ENCODE measurements around the gene CRB3. TPM values are rescaled to one million over a fixed set of nuclear protein-coding genes. Genes with fewer than 3 reads are reported as not detected.

CRB3 gene
- total and polyA plus RNA-seq, 2 of the 13 experiments (the other 11 are each of a cell fraction or from before 2014, with no cell fraction given) = 10.6 to 25.6 TPM

DNA sequence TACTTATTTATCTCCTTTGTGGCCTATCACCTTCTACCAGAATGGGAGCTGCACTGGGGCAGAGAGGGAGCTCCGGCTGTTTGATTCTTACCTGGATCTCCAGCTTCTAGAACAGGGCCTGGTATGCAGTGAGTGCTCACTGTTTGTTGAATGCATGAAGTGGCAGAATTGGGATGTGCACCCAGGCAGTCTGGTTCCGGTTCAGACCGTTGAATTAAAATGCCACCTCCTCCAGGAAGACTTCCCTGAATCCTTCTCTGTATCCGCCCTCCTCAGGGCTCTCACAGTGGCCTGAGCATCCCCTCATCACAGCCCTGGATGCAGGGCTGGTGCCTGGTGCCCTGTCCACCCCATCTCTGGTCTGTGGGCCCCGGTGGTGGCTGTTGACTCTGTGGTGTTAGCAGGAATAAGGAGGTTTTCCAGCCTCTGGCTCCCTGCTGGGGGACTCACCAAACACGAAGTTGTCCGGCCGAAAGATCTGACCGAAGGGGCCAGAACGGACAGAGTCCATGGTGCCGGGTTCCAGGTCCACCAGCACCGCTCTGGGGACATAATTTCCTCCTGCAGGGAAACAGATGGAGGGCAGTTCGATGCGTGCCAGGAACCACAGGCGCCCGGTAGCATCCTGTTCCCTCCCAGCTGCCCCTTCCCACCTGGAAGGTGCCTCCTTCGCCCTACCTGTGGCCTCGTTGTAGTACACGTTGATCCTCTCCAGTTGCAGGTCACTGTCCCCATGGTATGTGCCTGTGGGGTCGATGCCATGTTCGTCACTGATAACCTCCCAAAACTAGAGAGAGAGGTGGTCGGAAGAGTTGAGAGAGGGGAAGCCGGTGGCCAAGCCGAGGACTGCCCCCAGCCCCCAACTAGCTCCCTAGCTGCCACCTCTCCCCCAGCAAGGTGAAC, 37.0 kb downstream of the CRB3 start:
- Histone ChIP-seq H3K27me3 (ENCODE audit: control insufficient read depth in 1 of 2, insufficient read depth in 2 of 2, low read length in 2 of 2) (peaks cover 3 to 34% of the 10 kb centered on the region in 2 experiments), H3K4me1 (ENCODE audit: insufficient read depth, low read length) (0 out of 2 replicates have a peak, but pooled peaks cover 4% of the 10 kb centered on the region), H3K9ac (ENCODE audit: insufficient read depth, low read depth, low read length) (no peak overlapping the region), H3K79me2 (ENCODE audit: insufficient read depth, low read length) (no peaks in the 10 kb centered on the region), H3K27ac (ENCODE audit: extremely low read length, insufficient read depth, low read length) (no peak overlapping the region), H3K9me3 (ENCODE audit: low read length) (no peaks in the 10 kb centered on the region), H3K4me2 (ENCODE audit: low read depth, low read length) (no peak overlapping the region), H3K4me3 (replicated peaks in 1 of 3; ENCODE audit: insufficient read depth in 1 of 3, low read depth in 2 of 3, low read length in 3 of 3) (0 out of 6 replicates have a peak overlapping the region, but pooled peaks of 1 of the 3 experiments have one; percentile 57), H4K20me1 (ENCODE audit: insufficient read depth, low read length) (no peaks in the 10 kb centered on the region), H3K36me3 (replicated peaks in 1 of 2; ENCODE audit: control insufficient read depth in 1 of 2, insufficient read depth in 2 of 2, low read length in 2 of 2) (no peaks in the 10 kb centered on the region), H2AFZ (ENCODE audit: low read length) (no peak overlapping the region)
- in situ Hi-C loops (cut with HindIII; ENCODE audit: extremely low pct_ligation_motif_present, low pct_unique_long_range_greater_than_20kb) = no loop called here
- BruUV-seq (replicated peaks) = no TSS peak
- no peak for FAIRE-seq
- intact Hi-C loops (cut with micrococcal nuclease; ENCODE audit: unreplicated experiment) = no loop called here
- ATAC-seq = peak; percentile 17; the same call in 1 of the 3 replicates
- 32% methylated on average over 16 of the region's 24 CpGs for WGBS (ENCODE audit: low lambda C conversion rate)
- CTCF ChIA-PET (ENCODE audit: low intra/inter-chr PET ratio, low total read pairs) = no interaction called here
- POLR2A ChIA-PET = no interaction called here
- no peak for TF ChIP-seq SCMH1 (CRISPR knock-in tag; IDR thresholded peaks at IDR 0.05; ENCODE audit: borderline replicate concordance)
- no peak for TF ChIP-seq SOX6 (IDR thresholded peaks at IDR 0.05)
- no peak for TF ChIP-seq SOX6 (CRISPR knock-in tag; IDR thresholded peaks at IDR 0.05)
- DNase-seq (ENCODE audit: low spot score) = no peak

DNA sequence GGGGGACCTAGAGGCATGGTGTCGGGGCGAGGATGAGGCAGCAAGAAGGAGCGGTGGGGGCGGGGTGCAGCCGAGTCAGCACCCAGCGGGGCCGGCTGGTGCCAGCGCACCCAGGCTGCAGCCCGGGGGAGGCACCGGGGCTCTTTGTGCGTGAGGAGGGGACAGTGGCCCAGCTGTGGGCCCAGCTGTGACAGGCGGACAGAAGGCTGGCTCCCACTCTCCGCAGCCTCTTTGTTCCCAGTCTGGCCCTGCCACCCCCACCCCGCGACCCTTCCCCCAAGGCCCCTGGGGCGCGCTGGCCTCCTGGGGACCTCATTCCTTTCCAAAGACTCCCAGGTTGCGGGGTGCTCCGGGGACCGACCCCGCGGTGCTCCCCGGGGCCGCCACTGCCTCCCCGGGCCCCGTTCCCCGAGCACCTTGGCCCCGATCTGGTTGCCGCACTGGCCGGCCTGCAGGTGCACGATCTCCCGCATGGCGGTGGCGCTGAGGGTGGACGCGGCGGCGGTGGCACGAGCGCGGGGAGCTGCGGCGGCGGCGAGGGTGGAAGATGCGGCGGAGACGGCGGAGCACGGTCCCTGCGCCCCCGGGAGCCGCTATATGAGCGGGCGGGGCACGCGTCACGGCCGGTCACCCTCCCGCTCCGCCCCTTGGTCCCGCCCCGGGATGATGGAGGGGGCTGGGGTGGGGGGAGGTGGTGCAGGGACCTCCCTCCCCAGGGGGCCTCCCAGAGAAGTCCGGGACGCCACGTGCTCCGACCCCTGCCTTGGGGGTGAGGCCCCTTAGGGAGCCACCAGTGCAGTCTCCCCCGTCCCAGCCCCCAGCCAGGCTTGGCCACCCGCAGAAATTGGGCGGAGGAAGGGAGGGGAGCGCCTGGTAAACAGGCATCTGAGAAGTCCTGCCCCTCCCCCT, 37.9 kb downstream of the CRB3 start, which contains the start of gene TUBB4A:
Gene TUBB4A (minus strand): TSS at position 570 of the 909 bp plus-strand sequence. CDS start 97 bp downstream, at position 473.
- DNase-seq (ENCODE audit: low spot score) (no peak), ATAC-seq (peak; percentile 59), FAIRE-seq (no peak)
- ChIA-PET POLR2A (no interaction called here), CTCF (ENCODE audit: low intra/inter-chr PET ratio, low total read pairs) (no interaction called here)
- 0 out of 2 replicates have a peak, but pooled peaks have one; percentile 21 for TF ChIP-seq HDAC1 (CRISPR knock-in tag; IDR thresholded peaks at IDR 0.05)
- TF ChIP-seq, protein P1, sequence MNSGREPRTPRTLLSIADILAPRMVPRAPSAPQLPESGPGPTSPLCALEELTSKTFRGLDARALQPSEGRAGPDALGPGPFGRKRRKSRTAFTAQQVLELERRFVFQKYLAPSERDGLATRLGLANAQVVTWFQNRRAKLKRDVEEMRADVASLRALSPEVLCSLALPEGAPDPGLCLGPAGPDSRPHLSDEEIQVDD (CRISPR knock-in tag; IDR thresholded peaks at IDR 0.05; ENCODE audit: borderline replicate concordance) = no peak
- TF ChIP-seq, protein P2, sequence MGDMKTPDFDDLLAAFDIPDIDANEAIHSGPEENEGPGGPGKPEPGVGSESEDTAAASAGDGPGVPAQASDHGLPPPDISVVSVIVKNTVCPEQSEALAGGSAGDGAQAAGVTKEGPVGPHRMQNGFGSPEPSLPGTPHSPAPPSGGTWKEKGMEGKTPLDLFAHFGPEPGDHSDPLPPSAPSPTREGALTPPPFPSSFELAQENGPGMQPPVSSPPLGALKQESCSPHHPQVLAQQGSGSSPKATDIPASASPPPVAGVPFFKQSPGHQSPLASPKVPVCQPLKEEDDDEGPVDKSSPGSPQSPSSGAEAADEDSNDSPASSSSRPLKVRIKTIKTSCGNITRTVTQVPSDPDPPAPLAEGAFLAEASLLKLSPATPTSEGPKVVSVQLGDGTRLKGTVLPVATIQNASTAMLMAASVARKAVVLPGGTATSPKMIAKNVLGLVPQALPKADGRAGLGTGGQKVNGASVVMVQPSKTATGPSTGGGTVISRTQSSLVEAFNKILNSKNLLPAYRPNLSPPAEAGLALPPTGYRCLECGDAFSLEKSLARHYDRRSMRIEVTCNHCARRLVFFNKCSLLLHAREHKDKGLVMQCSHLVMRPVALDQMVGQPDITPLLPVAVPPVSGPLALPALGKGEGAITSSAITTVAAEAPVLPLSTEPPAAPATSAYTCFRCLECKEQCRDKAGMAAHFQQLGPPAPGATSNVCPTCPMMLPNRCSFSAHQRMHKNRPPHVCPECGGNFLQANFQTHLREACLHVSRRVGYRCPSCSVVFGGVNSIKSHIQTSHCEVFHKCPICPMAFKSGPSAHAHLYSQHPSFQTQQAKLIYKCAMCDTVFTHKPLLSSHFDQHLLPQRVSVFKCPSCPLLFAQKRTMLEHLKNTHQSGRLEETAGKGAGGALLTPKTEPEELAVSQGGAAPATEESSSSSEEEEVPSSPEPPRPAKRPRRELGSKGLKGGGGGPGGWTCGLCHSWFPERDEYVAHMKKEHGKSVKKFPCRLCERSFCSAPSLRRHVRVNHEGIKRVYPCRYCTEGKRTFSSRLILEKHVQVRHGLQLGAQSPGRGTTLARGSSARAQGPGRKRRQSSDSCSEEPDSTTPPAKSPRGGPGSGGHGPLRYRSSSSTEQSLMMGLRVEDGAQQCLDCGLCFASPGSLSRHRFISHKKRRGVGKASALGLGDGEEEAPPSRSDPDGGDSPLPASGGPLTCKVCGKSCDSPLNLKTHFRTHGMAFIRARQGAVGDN (CRISPR knock-in tag; IDR thresholded peaks at IDR 0.05) = peak; percentile 32
- TF ChIP-seq HNRNPK (IDR thresholded peaks at IDR 0.05; ENCODE audit: low read depth, low read length, poor library complexity, severe bottlenecking) = peak; percentile 32
- peak; percentile 28; the same call in 1 of the 2 replicates for TF ChIP-seq ZNF263 (CRISPR knock-in tag; IDR thresholded peaks at IDR 0.05)
- Histone ChIP-seq H3K4me3 (replicated peaks in 1 of 3; ENCODE audit: insufficient read depth in 1 of 3, low read depth in 2 of 3, low read length in 3 of 3) (peak within 1 kb of the TSS in 2 of 3 experiments; percentile 9 to 57; a peak in 3 of 6 replicates), H3K4me1 (ENCODE audit: insufficient read depth, low read length) (0 out of 2 replicates have a peak, but pooled peaks cover 4% of the 10 kb centered on the region), H3K79me2 (ENCODE audit: insufficient read depth, low read length) (no peaks in the 10 kb centered on the region), H2AFZ (ENCODE audit: low read length) (no peak within 1 kb of the TSS), H3K36me3 (replicated peaks in 1 of 2; ENCODE audit: control insufficient read depth in 1 of 2, insufficient read depth in 2 of 2, low read length in 2 of 2) (no peaks in the 10 kb centered on the region), H3K27ac (ENCODE audit: extremely low read length, insufficient read depth, low read length) (no peak within 1 kb of the TSS), H3K9me3 (ENCODE audit: low read length) (no peaks in the 10 kb centered on the region), H4K20me1 (ENCODE audit: insufficient read depth, low read length) (no peaks in the 10 kb centered on the region), H3K4me2 (ENCODE audit: low read depth, low read length) (0 out of 2 replicates have a peak within 1 kb of the TSS, but pooled peaks have one; percentile 23), H3K9ac (ENCODE audit: insufficient read depth, low read depth, low read length) (no peak within 1 kb of the TSS), H3K27me3 (ENCODE audit: control insufficient read depth in 1 of 2, insufficient read depth in 2 of 2, low read length in 2 of 2) (peaks cover 3 to 34% of the 10 kb centered on the region in 2 experiments)
- 13% methylated on average over 6 of the region's 71 CpGs for whole genome bisulfite sequencing (ENCODE audit: low lambda C conversion rate)
- BruUV-seq (replicated peaks) = no TSS peak
- intact Hi-C loops (cut with micrococcal nuclease; ENCODE audit: unreplicated experiment) = no loop called here
- in situ Hi-C loops (cut with HindIII; ENCODE audit: extremely low pct_ligation_motif_present, low pct_unique_long_range_greater_than_20kb) = no loop called here

Measured in HepG2 (cell line).